Measurements from ENCODE around the gene EBPL.
"Not testable (repeated sequence)": the region's sequence is repeated elsewhere in the genome, so short reads cannot be mapped to it uniquely, and the experiment has no call there.

Gene EBPL

DNA sequence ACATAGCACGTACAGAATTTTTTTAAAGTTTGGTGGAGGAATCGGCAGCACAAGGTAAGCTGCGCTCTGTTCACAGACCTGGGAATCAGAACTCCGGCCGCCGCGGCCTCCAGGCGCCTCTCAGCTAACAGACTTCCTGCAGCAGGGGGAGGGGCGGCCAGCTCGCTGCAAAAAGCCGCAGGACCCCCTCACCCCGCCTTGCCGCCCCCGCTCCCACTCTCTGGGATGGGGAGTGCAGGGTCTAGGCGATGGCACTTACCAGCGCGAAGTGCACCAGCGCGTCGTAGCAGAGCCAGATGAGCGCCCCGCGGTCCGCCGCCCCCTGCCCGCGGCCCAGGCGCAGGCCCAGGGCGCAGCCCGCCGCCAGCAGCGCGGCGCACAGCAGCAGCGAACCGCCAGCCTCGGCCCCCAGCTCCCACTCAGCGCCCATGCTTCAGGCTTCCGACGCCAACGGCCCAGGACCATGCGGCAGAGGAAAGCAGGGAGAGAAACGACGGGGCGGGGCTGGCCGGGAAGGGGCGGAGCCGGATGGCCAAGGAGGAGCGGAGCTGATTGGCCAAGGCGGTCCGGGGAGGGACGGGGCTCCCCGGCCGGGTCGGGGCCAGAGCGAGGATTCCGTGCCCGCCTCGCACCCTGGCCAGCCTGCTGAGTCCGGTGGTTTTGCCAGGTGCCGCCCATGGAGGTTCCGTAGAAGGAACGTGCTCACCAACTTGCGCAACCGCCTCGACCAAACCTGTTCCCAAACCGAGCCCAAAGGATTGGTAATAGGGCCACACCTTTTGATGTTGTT, at the start of gene EBPL:
Gene EBPL, minus strand, starts transcription at position 492 of the 790 bp plus-strand sequence. Its CDS starts 62 bp downstream, at position 430.
- DNase-seq: peak; percentile 83

DNA sequence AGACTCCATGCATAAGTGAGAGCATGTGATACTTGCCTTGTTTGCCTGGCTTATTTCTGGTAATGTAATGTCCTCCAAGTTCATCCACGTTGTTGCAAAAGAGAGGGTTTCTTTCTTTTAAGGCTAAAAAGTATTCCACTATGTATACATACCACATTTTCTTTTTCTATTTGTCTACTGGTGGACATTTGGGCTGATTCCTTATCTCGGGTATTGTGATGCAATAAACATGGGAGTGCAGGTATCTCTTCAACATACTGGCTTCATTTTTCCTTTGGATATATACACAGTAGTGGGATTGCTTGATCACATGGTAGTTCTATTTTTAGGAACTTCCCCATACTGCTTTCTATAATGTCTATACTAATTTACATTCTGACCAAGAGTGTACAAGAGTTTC, 49.6 kb upstream of the EBPL start:
- DNase-seq: peak; percentile 6

DNA sequence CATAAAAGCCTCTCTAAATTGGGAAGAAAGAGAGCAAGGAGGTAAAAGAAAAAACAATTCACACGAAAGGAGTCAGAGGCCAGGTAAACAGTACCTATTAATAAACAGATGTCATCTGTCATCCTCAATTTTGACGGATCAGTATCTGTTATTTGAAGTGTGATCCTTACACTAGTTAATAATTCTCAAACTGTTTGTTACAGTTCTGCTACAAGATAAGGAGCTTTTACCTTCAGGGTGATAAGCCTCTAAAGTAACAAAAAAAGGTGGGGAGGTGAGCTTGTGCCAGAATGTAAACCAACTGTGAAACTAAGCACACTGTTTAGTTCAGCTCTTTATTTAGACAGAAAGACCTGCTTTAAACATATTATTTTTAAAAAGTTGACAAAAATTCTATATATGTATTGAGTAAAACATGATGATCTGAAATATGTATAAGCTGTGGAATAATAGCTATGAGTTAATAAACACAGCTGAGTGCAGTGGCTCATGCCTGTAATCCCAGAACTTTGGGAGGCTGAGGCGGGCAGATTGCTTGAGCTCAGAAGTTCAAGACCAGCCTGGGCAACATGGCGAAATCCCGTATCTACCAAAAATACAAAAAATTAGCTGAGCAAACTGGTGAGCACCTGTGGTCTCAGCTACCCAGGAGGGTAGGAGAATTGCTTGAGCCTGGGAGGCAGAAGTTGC, 48.4 kb upstream of the EBPL start:
- DNase-seq: no peak

DNA sequence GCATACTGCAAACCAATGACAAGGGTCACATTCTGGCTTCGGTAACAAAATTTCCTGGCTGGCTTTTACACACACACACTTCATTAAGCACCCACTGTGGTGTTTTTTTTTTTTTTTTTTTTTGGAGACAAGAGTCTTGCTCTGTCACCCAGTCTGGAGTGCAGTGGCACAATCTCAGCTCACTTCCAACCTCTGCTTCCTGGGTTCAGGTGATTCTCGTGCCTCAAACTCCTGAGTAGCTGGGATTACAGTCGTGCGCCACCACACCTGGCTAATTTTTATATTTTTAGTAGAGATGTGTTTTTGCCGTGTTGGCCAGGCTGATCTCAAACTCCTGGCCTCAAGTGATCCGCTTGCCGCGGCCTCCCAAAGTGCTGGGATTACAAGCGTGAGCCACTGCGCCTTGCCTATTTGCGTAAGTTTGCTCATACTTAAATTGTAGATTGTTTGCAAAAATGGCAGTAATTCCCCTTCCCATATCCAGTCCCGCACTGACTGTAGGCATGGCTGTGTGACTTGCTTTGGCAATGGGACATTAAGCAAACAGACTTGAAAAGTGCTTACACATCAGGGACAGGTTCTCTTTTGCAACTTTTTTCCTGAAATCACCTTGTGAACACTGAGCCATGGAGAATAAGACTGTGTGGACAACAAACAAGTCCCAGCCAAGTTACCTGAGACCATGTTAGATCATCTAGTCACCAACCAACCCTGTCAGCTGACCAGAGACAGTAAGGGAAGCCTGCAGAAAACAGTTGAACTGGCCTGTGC, 42.1 kb upstream of the EBPL start:
- no peak for DNase-seq

DNA sequence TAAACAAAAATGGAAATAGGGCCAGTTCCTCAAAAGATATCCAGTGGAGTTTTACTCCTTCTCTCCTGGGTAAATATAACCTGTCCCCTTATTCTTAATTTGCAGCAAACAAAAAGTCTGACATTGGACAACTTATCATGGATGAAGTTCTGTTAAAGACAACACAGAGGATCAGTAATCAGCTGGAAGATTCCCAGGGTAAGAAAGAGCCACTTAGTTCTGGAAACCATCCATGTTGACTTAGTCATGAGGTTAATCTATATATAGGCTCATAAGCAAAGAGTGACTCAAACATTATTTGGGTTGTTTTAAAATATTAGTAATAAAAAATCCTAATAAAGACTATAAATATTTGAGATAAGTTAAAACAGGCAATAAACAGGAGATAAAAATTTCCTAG, 40.5 kb upstream of the EBPL start:
- no peak for DNase-seq

DNA sequence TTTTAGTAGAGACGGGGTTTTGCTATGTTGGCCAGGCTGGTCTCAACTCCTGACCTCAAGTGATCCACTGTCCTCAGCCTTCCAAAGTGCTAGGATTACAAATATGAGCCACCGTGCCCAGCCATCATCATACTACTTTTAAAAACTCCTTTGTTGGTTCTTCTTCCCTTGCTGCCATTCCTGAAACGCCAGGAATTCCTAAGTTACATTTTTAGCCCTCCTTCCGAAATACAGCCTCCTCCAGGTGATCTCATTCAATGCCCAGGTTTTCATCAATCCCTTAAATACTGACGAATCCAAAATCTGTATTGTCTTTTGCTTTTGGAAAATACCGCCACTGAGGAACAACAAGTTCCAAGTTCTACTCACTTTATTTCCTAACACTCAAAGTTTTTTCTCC, 25.3 kb upstream of the EBPL start:
- no peak for DNase-seq

DNA sequence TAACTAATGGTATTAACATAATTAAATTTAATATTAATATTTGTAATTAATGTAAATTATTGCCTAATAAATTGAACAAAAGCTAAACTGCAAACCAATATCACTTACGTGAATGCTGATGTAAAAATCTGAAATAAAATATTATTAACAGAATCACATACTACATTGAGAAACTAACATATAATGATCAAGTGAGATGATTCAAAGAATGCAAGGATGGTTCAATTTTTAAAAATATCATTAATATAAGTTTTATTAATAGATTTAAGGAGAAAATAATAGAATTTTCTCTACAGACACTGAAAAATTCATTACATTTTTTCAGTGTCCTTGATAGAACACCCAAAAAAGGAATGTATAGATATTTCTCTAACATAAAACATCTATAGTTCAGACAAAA, 23.5 kb upstream of the EBPL start:
- no peak for DNase-seq

DNA sequence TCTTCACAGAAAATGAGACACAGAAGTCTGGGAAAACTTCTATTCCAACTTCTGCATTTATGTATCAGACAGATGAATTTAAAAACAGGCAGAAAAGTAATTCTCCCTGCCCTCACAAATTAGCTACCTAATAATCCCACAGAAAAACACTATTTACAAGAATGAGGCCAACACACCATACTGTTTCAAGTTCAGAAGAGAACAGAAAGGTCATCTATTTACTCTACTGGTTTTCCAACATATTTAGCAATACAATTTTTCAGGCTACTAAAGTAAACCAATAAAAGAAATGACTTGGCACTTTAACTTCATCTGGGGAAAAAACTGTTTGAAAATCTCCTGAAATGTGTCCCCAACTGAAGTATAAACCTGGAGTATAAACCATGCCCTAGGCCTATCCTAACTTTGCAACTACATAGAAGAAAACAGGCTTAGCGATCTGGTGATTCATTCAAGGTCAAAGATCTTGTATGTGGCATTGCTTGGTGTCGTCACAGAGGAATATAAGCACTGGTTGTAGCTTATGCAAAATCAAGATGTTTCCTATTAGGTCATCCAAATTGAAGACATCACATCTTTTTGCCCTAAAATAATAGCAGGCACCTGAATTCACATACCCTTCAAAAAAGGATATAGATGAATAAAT, 20.1 kb upstream of the EBPL start:
- DNase-seq: no peak

DNA sequence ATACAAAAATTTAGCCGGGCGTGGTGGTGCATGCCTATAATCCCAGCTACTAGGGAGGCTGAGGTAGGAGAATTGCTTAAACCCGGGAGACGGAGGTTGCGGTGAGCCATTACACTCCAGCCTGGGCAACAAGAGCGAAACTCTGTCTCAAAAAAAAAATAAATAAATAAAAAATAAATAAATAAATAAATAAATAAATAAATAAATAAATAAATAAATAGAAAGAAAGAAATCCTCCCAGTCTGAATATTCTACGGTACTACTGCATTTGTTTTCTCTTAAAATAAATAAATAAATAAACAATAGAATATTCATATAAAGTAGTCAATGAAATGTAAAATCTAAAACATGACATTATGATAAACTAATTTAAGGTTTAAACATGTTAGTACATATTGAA, 13.0 kb upstream of the EBPL start:
- DNase-seq: not testable (repeated sequence)

DNA sequence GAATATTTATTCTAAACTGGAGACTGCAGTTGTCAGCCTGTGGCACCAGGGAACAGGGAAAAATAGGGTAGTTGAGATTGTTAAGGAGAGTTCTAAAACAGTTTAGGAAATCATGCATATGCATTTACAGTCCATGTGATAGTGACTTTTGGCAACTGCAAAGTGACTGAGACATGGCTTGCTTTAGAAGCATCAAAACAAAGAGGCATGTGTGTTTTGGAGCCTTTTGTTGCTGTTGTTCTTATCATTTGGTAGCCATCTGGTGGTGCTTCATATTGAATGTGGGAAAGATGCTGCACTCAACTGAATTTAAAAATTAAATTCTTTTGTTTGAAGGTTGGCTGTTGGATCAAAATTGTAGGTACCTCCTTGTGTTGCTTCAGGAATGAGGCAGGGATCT, 10.2 kb upstream of the EBPL start:
- DNase-seq: no peak

DNA sequence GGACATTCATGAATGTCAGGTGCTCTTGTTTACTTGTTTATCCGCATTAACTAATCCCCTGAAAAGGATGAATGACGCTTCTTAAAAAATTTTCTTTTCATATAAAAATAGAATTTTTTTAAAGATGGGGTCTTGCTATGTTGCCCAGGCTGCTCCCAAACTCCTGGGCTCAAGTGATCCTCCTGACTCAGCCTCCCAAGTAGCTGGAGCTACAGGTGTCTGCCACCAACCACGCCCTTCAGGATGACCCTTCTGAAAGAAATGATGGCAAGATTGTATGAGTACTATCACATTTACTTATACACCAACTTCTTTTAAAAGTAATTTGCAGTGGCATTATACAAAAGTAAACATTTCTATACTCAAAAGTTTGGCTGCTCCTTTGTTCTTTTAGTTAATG, 6.2 kb upstream of the EBPL start:
- no peak for DNase-seq

DNA sequence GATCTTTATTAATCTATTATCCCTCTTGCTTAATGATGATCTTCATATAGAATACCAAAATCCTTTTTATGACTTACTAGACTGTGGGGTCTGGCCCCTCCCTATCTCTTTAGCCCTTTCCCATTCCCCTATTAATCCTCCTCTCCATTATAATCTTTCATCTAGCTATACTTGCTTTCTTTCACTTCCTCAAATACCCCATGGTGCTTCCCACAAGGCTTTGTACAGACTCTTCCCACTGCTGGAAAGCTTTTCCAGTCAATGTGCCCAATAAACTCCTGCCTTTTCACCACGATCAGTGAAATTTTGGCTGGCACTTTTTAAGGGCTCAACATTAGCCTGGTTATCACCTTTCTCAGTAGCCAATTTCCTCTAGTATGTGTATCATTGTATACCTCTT, 3.2 kb upstream of the EBPL start:
- peak; percentile 11 for DNase-seq

DNA sequence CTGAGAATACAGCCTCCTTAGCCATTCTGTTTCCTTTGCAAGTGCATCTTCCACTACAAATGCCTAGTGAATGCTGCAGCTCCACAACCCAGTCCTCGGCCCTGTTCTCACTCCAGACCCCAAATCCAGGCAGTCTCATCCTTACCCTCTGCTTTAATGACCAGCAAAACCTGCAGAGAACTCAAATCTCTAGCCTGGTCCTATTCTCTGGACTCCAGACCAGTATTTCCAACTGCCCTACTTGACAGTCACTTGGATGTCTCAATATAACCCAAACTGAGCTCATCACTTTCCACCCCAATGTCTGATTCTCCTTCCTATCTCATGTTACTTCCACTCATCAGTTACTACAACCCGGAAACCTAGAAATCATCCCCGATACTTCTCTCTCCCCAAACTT, 2.6 kb upstream of the EBPL start:
- DNase-seq: no peak

DNA sequence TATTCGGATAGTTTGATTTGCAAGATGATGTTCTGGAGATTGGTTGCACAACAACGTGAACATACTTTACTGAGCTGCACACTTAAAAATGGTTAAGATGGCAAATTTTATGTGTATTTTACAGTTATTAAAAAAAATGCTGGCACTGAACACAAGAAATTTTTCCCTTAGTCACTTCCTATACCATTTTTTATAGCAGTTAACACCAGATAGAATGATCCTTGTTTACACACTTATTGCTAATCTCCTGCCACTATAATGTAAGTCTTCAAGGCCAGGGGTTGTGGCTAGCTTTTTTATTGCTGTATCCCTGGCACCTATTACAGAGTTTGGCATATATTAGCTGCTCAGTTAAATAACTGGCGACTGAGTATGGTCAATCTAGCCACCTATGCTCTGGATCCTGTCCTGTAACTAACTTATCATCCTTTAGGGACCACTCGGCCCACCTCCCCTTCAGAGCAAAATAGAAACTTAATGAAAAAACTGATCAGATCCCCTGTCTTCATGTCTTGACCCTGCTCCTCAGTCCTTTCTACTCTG, 2.0 kb upstream of the EBPL start:
- no peak for DNase-seq

DNA sequence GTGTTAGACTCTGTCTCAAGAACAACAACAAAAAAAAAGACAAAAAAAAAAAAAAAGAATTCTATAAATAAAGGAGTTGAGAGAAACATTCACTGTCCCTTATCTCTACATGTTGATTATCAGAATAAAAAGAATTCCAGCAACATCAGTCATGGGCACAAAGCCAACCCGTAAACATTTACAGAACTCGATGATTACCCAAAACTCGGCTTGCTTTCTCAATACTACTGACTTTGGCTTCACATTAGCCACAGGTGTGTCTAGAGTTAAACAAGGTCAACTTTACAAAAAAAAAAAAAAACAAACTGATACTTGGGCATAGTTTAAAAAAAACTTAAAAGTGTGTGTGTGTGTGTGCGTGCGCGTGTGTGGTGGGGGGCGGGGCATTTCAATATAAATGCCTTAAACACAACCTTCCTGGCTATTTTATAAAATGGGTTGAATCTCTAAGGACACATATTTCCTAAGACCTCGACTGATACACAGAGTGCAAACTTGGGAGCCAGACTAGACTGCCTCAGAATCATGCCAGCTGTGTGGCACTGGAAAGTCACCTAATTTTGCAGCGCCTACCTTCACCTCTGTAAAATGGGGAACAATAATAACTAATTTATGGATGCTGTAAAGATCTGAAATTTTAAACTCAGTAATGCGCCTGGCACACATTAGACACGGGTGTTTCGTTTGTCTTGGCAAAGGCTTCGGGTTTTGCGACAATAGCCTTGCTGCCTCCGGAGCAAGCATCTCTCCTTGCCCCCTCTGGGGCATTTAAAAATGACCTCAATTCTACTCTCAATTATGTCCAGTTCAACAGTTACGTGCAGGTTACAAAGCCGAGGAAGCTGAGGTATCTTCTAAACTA, 922 bp downstream of the EBPL start:
- no peak for DNase-seq

DNA sequence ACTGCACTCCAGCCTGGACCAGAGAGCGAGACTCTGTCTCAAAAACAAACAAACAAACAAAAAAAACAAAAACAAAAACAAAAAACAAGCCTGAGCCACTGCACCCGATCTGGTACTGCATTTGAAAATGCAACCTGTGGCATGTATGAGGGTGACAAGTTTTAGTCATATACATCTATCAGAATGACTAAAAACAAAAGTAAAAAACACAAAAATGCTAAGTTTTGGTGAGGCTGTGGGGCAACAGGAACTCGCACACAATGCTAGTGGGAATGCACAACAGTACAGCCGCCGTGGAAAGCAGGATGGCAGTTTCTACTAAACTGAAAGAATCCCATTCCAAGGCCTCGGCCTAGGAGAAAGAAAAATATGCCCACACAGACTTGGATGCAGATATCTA, 7.8 kb downstream of the EBPL start:
- no peak for DNase-seq

DNA sequence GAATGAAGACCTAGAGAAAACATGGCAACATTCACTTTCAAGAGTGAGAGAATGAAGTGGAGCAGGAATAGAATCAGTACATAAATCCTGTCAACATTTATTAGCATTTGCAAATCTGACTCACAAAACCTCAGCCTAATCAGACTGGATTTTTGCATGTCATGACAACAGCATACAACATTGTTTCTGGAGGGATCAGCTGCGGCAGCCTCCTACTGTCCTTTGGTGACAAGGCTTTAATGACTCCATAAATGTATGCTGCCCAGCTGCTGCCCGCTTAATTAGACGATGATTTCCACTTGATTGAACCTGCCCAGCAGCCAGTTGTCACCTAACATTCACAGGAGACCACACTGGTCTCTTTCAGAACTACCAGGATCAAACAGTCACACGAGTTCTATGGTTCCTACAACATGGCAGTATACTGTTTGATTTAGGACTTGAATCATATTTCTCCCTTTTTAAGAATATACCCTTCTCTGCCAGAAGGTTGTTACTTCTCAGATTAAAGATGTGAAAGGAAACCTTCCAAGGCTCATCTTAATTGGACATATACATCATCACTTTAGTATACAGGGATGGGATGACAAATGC, 9.3 kb downstream of the EBPL start:
- DNase-seq: no peak

DNA sequence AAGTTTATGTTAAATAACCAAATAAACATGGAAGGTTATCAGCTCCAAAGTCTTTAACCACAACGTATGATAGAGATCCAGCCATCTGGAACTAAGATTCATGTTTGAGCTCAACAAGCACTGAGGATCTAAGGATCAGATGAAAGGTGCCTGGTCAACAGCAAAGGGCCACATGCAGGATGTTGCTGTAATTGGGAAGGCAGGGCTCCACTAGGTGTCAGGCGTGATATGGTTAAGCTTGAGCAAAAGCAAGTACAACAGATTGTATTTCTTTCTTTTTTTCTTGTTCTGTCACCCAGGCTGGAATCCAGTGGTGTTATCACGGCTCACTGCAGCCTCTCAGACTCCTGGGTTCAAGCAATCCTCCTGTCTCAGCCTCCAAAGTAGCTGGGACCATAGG, 12.0 kb downstream of the EBPL start:
- DNase-seq: no peak

DNA sequence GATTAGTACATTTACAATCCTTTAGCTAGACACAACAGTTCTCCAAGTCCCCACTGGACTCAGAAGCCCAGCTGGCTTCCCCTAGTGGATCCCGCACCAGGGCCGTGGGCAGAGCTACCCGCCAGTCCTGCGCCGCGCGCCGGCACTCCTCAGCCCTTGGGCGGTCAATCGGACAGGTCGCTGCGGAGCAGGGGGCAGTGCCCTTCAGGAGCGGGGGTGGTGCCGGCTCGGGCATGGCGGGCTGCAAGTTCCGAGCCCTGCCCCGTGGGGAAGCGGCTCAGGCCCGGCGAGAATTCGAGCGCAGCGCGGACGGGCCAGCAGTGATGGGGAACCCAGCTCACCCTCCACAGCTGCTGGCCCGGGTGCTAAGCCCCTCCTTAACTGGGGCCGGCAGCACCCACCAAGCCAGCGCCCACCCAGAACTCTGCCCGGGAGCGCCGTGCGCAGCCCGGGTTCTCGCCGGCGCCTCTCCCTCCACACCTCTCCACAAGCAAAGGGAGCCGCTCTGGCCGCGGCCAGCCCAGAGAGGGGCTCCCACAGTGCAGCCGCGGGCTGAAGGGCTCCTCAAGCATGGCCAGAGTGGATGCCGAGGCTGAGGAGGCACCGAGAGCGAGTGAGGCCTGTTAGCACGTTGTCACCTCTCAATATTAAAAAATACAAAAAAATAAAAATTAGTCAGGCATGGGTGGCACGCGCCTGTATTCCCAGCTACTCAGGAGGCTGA, 12.9 kb downstream of the EBPL start:
- no peak for DNase-seq

DNA sequence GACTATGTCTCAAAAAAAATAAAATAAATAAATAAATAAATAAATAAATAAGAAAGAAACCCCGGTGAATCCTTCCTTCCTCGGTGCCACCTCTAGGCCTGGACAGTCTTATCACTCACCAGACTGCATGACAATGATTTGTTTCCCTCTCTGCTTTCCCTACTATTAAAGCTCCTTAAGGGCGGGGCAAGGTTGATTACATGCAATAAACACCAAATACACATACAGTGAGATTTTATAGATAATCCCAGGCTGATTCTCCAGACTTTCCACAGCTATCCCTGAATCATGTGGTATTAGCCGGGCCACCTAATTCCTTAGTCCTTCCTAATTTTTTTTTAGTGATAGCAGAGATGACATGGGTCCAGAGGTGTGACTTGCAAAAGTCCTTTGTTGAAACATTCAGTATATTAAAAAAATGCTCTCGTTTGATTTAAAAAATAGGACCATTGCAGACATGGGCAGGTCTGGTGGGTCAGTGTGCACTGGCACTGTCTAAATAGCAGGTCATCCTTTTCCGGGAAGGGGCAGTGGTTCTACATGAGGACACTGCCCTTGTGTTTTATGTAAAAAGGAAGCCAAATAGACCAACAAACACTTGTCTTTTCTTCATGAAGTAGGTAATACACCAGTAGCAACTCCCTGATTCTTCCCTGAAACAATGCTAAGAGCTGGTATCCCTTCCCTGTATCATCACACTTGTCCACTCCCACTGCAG, 14.5 kb downstream of the EBPL start:
- DNase-seq: no peak

All from inflammatory macrophage treated with lipopolysaccharide for 4 hours (primary cell).